Ramos (cell line): Measurements from ENCODE around the gene ZRANB2.

ENCODE experiments used
- in situ Hi-C: fragments of 300-500 bp; cut with MboI; formaldehyde crosslinking; loops from one replicate; pipeline ENCODE4 v1.14.3; 2022; ENCODE audit warnings: low sequenced_read_pairs; ENCODE audit not compliant: unreplicated experiment

Gene ZRANB2, protein sequence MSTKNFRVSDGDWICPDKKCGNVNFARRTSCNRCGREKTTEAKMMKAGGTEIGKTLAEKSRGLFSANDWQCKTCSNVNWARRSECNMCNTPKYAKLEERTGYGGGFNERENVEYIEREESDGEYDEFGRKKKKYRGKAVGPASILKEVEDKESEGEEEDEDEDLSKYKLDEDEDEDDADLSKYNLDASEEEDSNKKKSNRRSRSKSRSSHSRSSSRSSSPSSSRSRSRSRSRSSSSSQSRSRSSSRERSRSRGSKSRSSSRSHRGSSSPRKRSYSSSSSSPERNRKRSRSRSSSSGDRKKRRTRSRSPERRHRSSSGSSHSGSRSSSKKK

GRCh38 chr1:71080739-71081696 lies at the start of gene ZRANB2:
Gene ZRANB2 (minus strand): TSS chr1:71081035. CDS start chr1:71080995, 40 bp downstream.
- in situ Hi-C loops: no loop called here

- in situ Hi-C loops: no loop called here
Measured at GRCh38 chr1:71128060-71128459, 47.2 kb upstream of the ZRANB2 start.

GRCh38 chr1:71118086-71118485 lies 37.3 kb upstream of the ZRANB2 start:
- in situ Hi-C loops: no loop called here

DNA sequence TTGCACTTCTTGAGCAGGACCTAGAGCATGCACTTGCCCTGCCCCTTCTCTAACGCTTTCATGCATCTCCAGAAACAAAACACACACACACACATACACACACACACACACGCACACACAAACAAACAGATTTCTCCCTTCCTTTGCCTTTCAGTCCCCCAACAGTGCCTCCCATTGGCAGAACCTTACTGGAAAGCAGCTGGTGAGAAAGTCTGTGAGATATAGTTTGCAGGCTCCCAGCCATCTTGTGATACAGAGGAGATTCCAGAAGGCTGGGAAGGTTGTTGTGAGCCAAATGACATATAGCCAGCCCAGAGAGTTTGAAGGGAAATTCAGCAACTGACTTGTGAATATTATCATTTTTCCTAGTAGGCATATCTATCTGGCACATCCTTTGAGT lies 35.9 kb upstream of the ZRANB2 start:
- in situ Hi-C loops: no loop called here

DNA sequence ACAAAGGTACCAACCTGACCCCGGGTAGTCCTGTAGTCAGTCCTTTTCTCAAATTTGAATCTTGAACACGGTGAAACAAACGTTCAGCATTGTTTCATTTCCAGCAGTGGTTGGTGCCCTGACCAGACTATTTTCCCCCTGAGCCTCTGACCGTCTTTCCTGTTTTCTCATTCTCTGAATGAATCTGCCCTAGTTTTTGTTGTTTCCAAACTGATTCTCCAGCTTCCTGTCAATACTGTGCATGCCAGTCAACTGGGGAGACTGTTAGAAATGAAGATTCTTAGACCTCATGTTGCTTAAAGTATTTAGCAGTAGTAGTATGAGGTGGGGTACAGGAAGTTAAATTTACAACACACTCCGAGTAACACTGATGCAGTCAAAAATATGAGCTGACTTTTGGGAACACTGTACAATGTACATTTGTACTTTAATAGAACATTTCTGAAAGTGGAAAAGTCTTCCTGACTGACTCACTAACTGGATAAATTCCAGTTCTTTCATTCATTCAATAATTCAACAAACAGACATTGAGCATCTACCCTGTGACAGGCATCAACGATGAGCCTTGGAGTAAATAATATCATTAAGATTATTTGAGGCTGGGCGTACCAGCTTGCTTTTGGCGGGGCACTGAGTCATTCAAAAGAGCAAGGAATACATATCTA lies 26.0 kb upstream of the ZRANB2 start:
- in situ Hi-C loops: no loop called here

GRCh38 chr1:71104417-71104816 lies 23.6 kb upstream of the ZRANB2 start:
- in situ Hi-C loops: no loop called here

DNA sequence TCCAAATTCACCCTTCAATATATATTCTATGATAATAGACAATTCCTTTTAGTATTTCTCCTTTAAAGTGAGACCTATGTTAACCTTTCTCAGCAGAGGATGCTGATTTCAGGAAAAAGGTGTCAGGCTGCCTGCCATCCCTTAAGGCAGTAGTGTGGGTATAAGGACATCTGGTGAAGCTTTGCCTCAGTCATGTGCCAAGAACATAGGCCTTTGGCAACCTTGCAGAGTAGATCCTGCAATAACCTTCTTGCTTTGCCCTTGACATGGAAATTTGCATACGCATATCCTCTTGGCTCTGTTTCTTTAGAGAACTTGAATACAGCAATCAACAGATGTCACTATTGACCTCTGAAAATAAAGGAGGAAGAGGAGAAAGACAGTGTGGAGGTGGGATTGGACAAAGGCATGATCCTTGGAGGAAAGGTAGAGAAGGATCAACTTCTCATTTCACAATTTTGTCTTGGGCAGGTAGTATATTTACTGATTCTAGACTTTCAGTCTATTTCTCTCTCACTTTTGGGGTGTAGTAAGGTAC lies 21.1 kb upstream of the ZRANB2 start:
- in situ Hi-C loops: no loop called here

- in situ Hi-C loops: no loop called here
Measured at GRCh38 chr1:71097428-71097827, 16.6 kb upstream of the ZRANB2 start.

- in situ Hi-C loops: no loop called here
Measured at GRCh38 chr1:71094913-71095312, 14.1 kb upstream of the ZRANB2 start.

DNA sequence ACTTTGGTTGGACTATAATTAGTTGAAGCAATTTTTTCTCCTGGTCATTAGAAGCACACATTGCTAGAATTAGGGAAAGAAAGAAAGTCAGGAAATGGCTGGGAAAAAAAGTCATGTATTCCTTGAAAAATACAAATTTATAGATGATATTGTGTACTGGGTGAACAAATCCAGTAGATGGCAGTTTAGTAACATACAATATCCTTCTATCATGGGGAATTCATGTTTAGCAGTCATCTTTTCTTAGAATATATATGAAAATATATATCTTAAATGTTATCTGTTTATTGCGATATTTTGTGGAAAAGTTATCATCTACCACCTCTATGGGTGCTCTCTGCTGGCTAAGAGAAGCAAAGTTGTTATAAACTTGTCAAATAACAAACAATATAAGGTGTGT lies 13.1 kb upstream of the ZRANB2 start:
- in situ Hi-C loops: no loop called here

- in situ Hi-C loops: no loop called here
Measured at GRCh38 chr1:71089536-71090270, 8.9 kb upstream of the ZRANB2 start.

DNA sequence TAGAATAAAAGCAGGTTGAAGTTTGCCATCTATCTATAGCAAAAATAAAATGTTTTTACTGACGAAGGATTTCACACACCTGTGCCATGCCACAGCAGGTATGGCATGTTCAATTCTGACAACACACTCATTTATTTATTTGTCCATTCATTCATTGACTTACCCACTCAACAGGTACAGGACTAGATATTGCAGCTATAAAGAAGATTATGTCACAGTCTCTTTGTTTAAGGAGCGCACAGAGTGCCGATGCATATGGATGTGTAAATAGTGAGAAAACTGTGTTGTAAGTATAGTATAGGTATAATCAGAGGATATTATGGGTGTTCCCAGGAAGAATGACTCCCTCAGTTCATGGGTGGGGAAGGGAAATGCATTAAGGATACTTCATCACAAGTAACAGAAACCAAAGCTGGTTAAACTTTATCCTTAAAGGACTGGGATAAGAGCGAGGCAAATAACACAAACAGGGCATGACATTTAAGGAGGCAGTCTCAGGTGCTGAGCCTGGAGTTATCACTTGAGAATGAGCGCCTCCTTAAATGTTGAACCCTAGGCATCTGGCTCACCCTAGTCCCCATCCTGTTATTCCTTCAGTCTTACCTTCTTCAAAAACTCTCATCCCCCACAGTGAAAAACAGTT lies 7.9 kb upstream of the ZRANB2 start:
- in situ Hi-C loops: no loop called here

DNA sequence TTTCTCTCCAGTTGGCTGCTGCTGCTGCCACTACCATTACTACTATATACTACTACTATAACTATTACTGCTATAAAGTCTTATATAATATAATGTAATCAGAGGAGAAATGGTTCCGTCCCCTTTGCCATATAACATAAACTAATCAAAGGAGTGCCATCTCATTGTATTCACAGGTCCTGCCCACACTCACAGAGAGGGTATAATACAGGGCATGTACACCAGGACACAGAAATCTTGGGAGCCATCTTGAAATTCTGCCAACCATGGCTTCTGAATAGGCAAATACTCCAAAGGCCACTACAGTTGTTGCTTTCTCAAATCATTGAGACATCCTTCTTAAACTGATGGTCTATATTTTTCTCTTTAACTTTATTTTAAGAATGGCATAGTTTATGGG lies 6.9 kb upstream of the ZRANB2 start:
- in situ Hi-C loops: no loop called here

- in situ Hi-C loops: no loop called here
Measured at GRCh38 chr1:71087060-71087459, 6.2 kb upstream of the ZRANB2 start.

- in situ Hi-C loops: no loop called here
Measured at GRCh38 chr1:71086331-71086730, 5.5 kb upstream of the ZRANB2 start.

DNA sequence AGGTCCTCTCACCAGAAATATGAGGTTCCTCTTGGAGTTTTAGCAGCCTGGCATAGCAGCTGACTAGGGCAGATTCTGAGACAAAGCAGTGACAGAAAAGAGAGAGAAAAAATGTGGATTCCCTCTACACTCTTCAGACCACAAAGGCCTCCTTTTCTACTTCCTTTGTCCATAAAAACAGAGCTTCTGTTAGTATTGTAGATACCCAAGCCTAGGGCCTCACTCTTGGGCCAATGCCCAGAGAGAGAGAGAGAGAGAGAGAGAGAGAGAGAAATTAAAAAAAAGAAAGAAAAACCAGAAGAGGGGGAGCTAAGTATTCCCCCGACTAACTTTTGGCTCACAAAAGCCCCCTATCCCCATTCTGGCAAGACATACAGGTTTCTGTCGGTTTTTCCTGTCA lies 2.4 kb upstream of the ZRANB2 start:
- in situ Hi-C loops: no loop called here

DNA sequence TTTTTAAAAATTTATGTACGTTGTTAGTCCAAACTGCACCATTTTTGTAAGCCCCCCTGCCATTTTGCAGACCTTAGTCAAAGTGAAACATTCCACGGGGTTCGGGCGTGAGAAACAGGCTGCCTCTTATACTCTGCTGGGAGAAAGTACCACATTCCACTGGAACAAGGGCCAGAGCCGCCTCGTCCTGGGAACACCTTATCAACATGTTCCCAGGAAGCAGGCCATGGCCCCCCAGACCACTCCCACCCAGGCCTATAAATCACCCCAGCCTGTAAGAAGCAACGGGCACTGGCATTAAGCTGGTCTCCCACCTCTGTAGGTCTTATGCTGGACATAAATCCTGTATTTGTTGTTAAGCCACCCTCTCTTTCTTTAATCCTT lies 854 bp upstream of the ZRANB2 start:
- in situ Hi-C loops: no loop called here

DNA sequence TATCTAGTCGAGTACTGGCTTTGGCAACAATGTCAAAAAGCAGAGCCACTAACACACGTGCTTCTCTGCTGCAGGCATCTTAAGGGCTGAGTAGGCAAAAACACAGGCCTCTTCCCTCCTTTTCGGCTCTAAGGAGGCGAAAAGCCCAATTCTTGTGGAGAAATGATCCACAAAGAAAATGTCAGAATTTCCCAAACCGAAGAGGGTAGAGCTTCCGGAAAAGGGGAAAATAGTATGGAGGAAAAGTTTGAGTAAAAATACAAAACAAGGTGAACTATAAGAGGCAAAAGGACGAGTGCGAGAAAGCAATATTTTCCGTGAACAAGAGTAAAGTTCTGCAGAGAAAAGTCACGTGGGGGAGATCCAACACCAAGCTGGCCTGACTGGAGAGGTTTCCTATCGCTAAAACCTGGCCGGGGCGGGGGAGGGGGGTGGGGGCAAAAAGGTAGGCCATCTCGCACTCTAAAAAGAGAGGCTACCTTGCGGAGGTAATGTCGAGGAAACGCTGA lies 551 bp downstream of the ZRANB2 start:
- in situ Hi-C loops: no loop called here

DNA sequence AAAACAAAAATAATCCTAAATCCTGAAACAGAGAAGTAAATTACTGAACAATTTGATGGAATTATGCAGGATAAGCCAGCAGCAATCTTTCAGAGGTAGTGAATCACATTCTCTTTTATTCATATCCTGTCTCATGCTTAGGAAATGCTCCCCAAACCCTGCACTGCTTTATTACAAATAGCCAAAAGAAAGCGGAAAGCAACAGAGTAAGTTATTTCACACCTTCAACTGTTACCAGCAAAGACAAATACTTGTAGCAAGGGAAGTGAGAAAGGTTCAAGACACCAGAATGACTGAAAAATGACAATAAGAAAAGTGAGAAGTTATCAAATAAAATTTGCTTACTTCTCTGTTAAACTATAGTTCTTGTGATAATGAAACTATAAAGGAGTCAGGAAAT lies 6.2 kb downstream of the ZRANB2 start:
- in situ Hi-C loops: no loop called here
